ENCODE data around the gene ILKAP.

The ILKAP gene, protein sequence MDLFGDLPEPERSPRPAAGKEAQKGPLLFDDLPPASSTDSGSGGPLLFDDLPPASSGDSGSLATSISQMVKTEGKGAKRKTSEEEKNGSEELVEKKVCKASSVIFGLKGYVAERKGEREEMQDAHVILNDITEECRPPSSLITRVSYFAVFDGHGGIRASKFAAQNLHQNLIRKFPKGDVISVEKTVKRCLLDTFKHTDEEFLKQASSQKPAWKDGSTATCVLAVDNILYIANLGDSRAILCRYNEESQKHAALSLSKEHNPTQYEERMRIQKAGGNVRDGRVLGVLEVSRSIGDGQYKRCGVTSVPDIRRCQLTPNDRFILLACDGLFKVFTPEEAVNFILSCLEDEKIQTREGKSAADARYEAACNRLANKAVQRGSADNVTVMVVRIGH

DNA sequence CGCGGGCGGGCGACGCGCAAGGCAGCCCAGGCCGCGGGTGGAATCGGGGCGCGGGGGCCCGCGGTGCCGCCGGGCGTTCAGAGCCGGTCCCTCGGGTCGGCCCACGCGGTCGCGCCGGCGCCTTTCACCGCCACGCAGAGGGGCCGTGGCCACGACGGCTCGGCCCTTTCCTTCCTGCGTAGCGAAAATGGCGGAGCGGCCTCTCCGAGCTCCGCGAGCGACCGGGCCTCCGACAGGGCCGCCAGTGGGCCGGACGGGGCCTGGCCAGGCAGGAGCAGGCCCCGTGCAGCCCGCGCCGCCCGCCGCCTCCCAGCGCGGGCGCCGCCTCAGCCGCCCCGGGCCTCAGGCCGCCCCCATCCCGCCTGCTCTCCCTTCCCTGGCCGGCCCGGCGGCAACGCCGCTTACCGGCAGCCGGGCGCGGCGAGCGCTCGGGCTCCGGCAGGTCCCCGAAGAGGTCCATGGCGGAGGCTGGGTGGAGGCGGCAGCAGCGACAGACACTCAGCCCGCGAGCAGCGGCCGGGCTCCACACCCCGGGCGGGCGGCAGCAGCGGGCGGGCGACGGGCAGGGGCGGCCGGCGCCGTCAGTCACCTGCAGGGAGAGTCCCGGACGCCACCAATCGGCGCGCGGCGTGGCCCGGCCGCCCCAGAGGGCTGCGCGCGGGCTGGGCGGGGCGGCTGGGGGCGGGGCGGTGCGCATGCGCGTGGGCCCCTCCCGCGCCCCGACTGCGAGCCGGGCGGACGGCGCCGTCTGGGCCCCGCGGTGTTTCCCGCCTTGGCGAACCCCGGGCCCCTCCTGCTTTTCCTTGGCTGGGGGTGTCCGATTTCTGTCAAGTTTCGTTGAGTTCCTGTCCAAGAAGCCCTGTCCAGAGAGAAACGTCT lies at the start of gene ILKAP:
Gene ILKAP, minus strand, starts transcription at position 602 of the 879 bp plus-strand sequence. Its CDS starts 142 bp downstream, at position 460.
- peak; percentile 97 for DNase-seq

DNA sequence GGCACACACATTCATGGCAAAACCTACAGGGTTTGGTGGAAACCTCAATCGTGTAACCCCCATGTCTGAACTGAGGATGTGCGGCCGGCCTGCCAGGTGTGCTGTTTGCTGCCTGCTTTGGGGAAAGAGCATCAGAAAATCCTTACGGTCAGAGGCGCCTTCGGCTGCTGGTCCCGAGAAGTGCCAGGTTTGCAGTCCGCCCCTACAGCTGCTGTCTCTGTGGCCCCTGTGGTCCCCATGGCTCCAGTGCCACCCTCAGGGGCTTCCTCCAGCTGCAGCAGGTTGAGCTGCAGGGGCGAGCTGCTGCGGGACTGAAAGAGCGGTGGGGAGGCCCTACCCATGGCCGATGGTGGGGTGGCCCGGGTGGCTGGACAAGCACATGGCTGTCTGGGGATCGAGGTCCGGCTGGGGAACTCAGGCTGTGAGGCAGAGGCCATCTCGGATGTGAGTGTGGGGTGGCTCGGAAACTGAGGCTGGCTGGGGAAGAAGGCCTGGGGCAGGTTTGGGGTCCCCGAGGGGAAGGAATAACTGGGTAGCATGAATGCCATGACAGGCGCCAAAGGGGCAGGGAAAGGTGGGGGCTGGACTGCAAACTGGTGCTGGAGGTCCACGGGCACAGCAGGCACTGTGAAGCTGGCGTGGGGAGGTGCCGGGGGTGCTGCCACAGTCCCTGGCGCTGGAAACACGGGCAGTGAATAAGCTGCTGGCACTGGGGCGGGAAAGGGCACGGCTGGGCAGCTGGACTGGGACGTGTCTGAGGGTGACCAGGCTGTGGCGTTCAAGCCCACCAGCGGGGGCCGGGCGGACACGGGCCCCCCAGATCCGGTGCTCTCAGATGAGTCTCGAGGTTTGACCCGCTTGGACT lies 49.5 kb upstream of the ILKAP start:
- no peak for DNase-seq

DNA sequence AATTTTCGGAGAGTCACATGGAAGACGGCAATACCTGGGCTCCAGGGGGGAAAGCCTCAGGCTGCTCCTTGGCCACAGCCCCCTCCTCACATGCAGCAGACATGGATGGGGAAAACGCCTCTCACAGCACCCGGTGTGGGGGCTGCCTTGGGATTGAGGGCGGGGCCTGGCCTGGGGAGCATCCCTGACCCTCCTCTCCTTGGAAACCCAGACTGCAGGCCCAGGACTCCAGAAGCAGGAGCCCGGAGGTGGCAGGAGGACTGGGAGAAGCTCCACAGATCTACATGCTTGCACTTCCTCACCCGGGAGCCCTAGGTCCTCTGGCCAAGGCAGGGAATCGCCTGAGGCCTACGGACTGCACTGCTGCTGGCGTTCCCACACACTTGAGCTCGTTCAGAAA lies 48.5 kb upstream of the ILKAP start:
- DNase-seq, result no peak

DNA sequence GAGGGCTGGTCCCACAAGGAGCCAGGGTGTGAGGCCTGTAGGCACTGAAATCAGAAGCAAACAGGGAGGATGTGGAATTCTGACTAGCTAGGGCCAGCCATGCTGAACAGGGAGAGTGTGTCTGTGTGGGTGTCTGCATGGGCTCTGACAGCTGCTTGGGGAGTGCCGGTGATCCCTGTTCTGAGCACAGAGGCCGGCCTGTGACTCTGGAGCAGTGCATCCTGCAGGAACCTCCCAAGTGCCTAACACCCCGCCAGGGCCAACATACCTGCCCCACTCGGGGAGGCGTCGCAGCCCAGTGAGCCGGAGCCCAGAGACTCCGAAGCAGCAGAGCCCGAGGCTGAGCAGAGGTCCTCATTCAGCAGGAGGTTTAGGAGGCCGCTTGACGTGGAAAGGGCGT lies 47.8 kb upstream of the ILKAP start:
- DNase-seq, result no peak

DNA sequence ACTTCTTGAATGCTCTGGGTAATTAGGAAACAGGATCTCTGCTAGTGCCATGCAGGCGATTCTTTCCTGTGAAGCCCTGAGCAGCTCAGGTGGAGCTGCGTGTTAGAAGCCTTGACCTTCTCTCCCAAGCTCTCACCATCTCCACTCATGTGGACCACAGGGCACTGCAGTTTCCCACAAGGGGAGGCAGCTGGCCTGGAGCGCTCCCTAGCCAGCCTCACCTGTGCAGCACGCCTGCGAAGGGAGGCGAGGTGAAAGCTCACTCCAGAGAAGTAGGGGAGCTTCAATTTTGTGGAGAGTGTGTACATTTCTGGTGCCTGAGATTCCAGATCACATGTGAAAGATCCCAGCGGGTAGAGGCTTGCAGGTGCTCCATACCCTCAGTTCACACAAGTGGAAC lies 47.4 kb upstream of the ILKAP start:
- no peak for DNase-seq

DNA sequence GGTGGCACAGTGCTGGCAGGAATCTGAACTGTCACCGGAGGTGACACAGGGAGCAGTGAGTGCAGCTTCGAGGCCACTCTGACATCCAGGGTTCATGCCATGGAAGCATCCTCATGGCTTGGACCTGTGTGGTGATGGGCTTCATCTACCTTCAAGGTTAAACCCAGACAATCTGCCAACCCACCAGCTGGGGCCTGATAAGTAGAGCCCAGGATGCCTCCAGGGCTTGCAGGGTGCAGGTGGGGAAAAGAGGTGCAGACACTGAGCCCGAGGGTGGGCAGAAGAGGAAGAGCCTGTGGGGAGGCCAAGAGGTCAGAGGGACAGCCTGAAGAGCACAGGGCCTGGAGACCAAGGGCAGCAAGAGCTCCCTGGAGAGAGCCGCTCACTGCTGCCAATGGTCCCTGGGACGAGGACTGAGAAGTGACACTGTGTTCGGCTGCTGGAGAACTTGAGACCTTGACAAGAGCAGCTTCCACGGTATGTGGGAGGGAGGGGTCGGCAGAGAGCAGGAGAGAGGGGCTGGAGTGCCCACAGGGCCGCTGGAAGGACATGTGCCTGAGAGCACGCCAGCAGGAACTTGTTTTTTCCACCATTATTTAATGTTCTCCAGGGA lies 44.5 kb upstream of the ILKAP start:
- no peak for DNase-seq

DNA sequence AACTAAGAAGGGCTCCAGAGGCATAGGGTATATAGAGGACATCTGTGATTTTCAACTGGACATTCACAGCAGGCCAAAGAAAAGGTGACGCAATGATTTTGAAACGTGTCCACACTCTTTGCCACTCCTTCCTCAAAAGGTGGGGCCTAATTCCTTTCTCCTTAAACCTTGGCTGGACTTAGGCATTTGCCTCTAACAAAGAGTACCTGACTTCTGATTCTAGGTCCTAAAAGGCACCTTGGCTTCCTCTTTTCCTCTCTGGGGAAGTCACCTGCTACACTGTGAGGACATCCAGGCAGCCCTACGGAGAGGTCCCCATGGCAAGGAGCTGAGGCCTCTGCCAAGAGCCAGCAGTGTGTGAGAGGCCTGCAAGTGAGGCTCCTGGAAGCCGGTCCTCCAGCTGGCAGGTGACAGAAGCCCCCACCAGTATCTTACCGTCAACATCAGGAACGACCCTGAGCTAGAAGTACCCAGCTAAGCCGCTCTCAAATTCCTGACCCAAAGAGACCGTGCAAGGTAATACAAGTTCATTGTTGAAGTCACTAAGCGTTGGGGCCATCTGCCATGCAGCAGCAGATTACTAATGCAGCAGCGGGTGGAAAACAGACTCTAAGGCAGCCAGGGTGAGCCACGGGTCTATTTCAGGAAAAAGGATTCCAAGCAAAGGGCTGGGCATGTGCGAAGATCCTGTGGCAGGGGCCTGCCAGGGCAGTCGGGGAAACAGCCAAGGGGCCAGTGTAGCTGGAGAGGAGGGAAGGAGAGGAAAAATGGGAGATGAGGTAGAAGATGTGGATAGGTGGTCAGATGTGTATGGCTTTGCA lies 43.7 kb upstream of the ILKAP start:
- DNase-seq, result no peak

DNA sequence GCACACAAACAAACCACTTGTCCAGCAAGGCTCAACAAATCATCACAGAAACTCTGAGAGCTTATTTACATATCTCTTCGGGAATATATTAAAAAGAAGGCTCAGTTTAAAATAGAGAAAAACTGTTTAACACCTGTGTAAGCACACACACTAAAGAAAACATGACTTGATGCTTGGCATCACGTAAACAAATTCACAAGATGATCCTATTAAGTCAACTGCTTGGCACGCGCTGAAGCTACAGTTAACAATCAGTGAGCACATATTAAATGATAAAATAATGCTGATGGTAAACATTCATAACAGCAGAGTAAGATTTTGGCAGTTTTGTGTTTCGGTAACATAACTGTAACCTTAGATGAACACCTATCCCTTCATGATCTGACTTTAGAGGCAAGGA lies 40.7 kb upstream of the ILKAP start:
- no peak for DNase-seq

DNA sequence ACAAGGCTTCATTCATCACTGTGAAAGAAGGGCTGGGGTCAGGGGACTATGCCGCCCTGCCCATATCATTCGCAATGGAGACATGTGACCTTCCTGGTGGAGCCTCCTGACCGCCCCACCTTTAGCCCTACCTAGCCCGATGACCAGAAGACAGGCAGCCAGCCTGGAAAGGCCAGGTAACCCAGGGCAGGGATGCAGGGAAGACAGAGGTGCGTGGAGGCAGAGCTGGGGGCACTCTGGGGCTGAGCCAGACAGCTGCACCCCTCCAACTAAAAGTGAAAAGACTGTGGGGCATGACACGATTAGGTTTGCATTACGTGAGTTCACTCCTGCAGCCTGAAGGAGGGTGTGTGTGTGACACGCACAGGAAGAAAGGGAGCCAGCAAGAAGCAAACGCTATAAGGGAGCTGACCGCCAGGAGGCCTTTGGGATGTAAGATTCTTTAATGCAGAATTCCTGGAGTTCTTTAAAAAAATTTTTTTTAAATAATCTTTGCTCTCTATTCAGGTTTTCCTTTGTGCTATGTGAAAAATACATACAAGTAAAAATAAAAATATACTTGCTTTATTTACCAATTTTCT lies 40.1 kb upstream of the ILKAP start:
- no peak for DNase-seq

DNA sequence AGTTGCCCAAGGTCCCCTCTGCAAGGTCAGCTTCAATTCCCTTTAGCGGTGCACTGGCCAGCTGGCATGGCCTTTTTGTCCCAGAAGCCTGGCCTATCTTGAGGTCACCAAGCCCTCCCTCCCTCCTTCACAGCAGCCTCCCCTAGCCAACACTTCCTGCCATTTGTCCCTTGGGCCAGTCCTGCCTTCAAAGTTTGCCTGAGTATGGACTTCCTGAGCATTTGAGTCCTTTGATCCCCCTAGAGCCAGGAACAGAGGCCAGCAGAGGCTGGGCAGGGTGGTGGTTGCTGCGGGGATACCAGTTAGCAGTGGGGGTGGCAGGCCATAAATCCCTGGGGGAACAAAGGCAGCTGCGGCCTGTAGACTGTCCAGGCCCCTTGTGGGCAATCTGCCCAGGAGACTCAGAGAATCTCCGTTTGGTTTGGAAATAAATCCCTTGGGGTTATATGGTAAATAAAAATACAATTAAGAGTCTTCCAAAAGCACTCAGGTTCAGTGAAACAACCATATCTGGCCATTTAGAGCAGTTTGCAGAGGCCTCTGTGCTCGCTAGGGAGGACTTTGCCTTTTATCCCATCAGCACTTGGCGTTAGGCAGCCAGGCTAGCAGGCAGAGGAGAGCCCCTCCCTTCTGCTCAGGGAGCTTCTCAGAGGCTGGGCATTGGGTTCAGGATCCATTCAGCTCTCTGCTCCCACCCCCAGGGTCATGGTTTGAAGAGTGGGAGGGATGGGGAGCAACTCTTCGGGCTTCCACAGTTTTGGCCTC lies 39.4 kb upstream of the ILKAP start:
- no peak for DNase-seq

DNA sequence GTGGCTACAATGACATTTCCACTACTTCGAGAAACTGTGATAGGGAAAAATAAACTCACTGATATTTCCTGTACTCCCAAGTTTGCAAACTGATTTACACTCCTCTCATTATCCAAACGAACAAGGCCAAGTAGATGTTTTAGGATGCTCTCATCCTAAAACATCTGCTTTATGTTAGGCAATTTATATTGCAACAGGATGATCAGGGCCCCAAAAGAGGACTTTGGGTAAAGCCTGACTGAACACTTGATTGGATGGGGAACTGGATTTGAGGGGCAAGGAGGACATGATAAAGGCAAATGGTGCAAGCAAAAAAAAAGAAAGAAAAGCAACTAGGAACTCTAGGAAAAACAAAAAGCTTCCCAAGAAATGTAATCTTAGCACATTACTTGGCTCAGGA lies 38.5 kb upstream of the ILKAP start:
- no peak for DNase-seq

DNA sequence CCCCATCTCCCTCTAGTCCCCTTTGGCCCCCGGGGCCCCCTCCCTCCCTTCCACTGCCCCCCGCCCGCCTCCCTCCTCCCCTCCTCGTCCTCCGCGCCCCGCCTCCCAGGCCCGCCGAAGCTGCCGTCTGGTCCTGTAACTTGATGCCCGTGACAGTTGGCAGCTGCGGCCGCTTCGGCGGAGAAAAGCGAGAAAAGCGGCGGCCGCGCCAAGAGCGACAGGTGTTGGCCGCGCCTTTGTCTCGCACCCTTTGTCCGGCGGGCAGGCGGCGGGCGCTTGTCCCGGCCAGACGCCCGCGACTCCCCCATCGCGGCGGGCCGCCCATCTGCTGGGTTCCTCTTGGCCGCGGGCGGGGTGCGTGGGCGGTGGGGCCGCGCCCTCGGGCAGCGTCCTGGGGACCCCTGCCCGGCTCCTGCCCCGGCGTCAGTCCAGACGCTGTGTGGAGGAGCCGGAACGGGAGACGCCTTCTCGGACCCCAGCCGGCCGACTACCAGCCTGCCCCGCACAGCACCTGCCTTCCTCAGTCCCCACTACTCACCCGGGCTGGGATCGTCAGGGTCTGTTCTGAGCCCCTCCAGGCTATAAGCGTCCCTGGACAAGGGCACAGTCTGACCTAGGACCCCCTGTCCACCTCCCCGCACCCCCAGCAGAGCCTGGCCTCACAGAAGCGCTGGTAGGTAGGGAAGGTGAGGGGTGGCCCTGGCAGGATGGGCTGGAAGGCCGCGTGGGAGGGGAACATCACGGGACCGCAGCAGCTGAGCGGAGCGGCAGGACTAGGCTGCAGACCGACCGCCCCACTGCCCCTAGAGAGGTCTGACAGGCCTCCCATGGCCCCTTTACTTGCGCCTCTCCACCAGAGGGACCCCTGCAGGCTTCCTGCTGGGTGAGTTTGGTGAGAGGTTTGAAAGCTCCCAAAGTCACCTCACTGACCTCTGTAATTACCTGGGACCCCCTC lies 37.5 kb upstream of the ILKAP start:
- DNase-seq, result no peak

DNA sequence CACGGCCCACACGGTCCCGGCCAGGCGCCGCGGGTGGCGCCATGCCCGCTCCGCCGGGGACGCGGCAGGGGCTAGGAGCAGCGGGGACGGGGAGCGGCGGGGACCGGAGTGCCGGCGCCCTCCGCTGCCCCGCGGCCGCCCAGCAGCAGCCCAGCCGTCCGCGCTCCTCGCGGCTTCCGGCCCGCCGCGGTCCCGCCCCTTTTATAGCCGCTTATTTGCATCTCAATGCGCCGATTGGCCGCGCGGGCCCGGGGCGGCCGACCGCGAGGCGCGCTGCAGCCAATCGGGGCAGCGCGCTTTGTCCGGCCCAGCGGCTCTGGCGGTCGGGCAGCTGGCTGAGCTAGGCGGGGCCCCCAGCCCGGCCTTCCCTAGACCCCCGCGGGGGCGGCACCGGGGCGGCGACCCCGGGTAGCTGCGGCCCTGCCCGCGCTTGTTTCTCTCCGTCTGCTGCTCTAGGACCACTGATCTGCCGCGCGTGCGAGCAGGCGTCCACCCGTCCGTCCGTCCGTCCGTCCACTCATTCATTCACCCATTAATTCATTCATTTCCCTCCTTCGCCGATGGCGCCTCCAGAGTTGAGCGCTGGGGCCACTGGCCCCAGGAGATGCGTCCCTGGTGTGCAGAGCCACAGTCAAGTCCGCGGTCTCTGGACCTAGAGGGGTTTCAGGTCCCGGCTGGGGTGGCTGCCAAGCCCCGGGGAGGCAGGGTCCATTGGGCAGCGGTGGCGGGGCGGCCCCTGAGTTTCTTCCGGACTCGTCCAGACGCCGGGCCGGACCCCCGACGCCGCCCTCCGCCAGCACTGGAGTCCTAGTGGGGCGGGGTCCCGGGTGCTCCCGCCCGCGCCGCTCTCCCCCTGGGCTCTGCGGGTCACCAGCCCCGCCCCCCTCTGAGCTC lies 36.6 kb upstream of the ILKAP start, which contains the start of gene HES6:
Gene HES6, minus strand, starts transcription at position 176 of the 894 bp plus-strand sequence. Its CDS starts 133 bp downstream, at position 43.
- peak; percentile 96 for DNase-seq

DNA sequence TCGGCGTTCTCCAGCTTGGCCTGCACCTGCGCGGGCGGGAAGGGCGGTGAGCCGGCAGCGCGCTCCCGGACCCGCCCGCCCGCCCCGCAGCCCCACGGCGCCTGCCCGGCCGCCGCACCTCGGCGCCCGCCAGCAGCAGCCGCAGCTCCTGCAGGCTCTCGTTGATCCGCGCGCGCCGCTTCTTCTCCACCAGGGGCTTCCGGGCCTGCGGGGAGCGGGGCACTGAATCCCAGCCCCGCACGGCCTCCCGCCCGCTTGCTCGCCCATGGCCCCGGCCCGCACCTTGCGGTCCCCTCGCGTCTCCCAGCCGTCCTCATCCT lies 36.0 kb upstream of the ILKAP start:
- peak; percentile 22 for DNase-seq

DNA sequence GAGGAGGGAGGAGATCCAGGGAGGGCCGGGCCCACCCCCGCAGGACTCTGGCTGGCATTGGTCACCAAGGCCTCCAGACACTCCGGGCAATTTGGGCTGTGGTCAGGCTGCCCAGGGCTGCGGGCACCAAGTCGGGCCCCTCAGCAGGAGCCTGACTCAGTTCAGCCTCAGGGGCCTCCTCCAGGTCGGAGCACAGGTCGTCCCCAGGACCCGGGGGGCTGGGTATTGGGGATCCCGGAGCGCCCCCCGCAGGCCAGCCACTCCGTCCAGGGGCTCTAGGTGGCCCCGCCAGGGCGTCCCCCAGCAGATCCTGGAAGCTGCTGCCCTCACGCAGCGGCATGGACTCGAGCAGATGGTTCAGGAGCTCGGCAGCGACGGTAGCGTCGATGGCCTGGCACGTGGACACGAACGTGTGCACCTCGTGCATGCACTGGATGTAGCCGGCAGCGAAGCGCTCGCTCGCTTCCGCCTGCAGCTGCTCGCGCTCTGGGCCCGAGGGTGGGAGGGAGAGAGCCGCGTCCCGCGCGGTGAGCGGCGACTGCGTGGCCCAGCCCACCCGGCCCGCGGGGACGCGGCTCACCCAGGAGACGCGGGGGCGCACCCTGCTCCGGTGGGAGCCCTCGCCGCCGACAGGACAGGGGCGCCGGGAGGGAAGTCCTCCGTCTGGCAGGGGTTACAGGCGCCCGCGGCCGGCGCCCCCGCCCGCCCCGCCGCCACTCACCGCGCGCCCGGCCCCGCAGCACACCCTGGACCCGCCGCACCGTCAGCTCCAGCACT lies 35.5 kb upstream of the ILKAP start:
- peak; percentile 24 for DNase-seq

DNA sequence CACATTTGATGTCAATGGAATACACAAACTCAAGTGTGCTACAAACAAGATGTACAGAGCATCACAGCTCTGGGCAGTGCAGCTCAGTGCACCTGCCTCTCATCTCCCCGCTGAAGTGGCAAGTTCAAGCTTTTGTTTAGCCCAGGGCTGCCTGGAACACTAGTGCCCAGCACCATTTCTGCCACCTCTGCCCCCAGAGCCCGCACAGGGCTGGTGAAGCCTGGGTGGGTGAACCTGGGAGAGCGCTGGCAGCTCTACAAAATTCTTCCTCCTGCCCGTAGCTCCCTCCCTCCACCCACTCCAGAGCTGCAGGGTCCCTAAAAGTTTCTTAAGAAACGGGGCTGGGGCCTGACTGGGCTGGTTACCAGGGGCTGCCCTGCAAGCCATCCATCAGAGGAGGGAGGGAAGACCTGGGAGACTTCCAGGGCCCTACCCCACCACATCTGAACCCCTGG lies 34.8 kb upstream of the ILKAP start:
- DNase-seq, result no peak

DNA sequence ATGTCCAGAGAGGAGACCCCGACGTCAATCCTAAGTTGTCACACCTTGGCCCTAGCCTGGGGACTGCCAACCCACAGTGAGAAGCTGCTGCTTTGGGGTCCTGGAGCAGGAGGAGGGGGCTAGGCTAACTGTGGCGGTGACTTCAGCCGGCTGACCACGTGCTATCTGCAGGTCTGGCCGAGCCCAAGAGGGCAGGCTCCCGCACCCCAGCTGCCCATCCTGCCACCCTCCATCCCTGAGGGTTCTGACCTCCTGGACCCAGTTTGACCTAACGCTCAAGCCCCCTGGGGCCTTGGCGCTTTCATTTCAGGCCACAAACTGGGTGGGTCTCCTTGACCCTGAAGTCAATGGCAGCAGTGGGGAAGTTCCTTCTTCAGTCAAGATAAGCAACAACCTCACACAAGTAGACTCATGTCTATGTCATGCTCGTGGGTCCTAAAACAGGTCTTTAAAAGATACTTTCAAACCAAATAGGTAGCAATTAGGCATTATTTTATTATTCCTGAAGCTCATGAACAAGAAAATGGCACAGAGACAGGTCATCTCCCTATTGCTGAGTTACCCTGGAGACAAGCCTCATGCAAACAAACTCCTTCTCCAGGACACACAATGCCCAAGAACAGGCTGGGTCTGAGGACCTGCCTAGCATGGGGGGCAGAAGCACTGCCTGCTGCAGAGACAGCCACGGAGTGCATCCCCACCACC lies 34.1 kb upstream of the ILKAP start:
- no peak for DNase-seq

Data from suppressor macrophage treated with lipopolysaccharide for 4 hours (primary cell).